ENCODE measurements around the gene LANCL2.
"Not testable (repeated sequence)": the region's sequence is repeated elsewhere in the genome, so short reads cannot be mapped to it uniquely, and the experiment has no call there.

LANCL2 gene

GRCh38 chr7:55351263-55351662 is 13.9 kb upstream of the LANCL2 start:
- peaks cover 12% of the 10 kb centered on the region for H3K4me1 ChIP-seq (ENCODE audit: insufficient read depth, low read length)
- H3K79me2 ChIP-seq (ENCODE audit: insufficient read depth, low read length), result no peaks in the 10 kb centered on the region
- TF ChIP-seq CTCF (IDR thresholded peaks at IDR 0.05; ENCODE audit: borderline replicate concordance, extremely low read depth, low read length, poor library complexity, severe bottlenecking) (no peak), EZH2 (IDR thresholded peaks at IDR 0.05; ENCODE audit: borderline replicate concordance, low read depth, low read length, severe bottlenecking) (no peak)
- no peaks in the 10 kb centered on the region for H3K27me3 ChIP-seq (ENCODE audit: insufficient read depth, low read length, poor library complexity)
- no peak overlapping the region for H3K27ac ChIP-seq (ENCODE audit: low read length)
- no peaks in the 10 kb centered on the region for H3K9me3 ChIP-seq (ENCODE audit: insufficient read depth, low read length, severe bottlenecking)
- DNase-seq, result no peak
- no peaks in the 10 kb centered on the region for H4K20me1 ChIP-seq (ENCODE audit: insufficient read depth, low read length)
- no peak for ATAC-seq (ENCODE audit: insufficient read depth, low read depth)
- H2AFZ ChIP-seq (ENCODE audit: low read depth, low read length), result no peak overlapping the region
- H3K9ac ChIP-seq (ENCODE audit: low read depth, low read length), result no peak overlapping the region
- H3K4me3 ChIP-seq (ENCODE audit: low read depth in 1 of 2, low read length in 2 of 2), result no peak overlapping the region
- H3K36me3 ChIP-seq (ENCODE audit: insufficient read depth, low read length), result no peaks in the 10 kb centered on the region
- H3K4me2 ChIP-seq (ENCODE audit: insufficient read depth, low read length), result no peak overlapping the region

- not testable (repeated sequence) for H3K27me3 ChIP-seq (ENCODE audit: insufficient read depth, low read length, poor library complexity); H3K4me3 ChIP-seq (ENCODE audit: low read depth in 1 of 2, low read length in 2 of 2); ATAC-seq (ENCODE audit: insufficient read depth, low read depth); H3K9ac ChIP-seq (ENCODE audit: low read depth, low read length); H3K79me2 ChIP-seq (ENCODE audit: insufficient read depth, low read length); DNase-seq; H3K9me3 ChIP-seq (ENCODE audit: insufficient read depth, low read length, severe bottlenecking); H3K27ac ChIP-seq (ENCODE audit: low read length); H3K36me3 ChIP-seq (ENCODE audit: insufficient read depth, low read length); H3K4me2 ChIP-seq (ENCODE audit: insufficient read depth, low read length); H2AFZ ChIP-seq (ENCODE audit: low read depth, low read length); H4K20me1 ChIP-seq (ENCODE audit: insufficient read depth, low read length)
- peaks cover 12% of the 10 kb centered on the region for H3K4me1 ChIP-seq (ENCODE audit: insufficient read depth, low read length)
These were observed 12.2 kb upstream of the LANCL2 start for GRCh38 chr7:55352947-55353273.

GRCh38 chr7:55360486-55360885 is 4.7 kb upstream of the LANCL2 start:
- H4K20me1 ChIP-seq (ENCODE audit: insufficient read depth, low read length), result no peaks in the 10 kb centered on the region
- no peak for DNase-seq
- no peak overlapping the region for H2AFZ ChIP-seq (ENCODE audit: low read depth, low read length)
- H3K27me3 ChIP-seq (ENCODE audit: insufficient read depth, low read length, poor library complexity), result no peaks in the 10 kb centered on the region
- no peak for TF ChIP-seq EZH2 (IDR thresholded peaks at IDR 0.05; ENCODE audit: borderline replicate concordance, low read depth, low read length, severe bottlenecking)
- no peak overlapping the region for H3K9ac ChIP-seq (ENCODE audit: low read depth, low read length)
- no peaks in the 10 kb centered on the region for H3K9me3 ChIP-seq (ENCODE audit: insufficient read depth, low read length, severe bottlenecking)
- H3K4me2 ChIP-seq (ENCODE audit: insufficient read depth, low read length), result no peak overlapping the region
- no peak overlapping the region for H3K4me3 ChIP-seq (ENCODE audit: low read depth in 1 of 2, low read length in 2 of 2)
- peaks cover 10% of the 10 kb centered on the region for H3K4me1 ChIP-seq (ENCODE audit: insufficient read depth, low read length)
- H3K27ac ChIP-seq (ENCODE audit: low read length), result no peak overlapping the region
- no peaks in the 10 kb centered on the region; the same call in 1 of the 2 replicates for H3K36me3 ChIP-seq (ENCODE audit: insufficient read depth, low read length)
- no peak for ATAC-seq (ENCODE audit: insufficient read depth, low read depth)
- H3K79me2 ChIP-seq (ENCODE audit: insufficient read depth, low read length), result no peaks in the 10 kb centered on the region

GRCh38 chr7:55361560-55361959 is 3.6 kb upstream of the LANCL2 start:
- no peak overlapping the region for H3K9ac ChIP-seq (ENCODE audit: low read depth, low read length)
- DNase-seq, result no peak
- TF ChIP-seq EZH2 (IDR thresholded peaks at IDR 0.05; ENCODE audit: borderline replicate concordance, low read depth, low read length, severe bottlenecking) (no peak), CTCF (IDR thresholded peaks at IDR 0.05; ENCODE audit: borderline replicate concordance, extremely low read depth, low read length, poor library complexity, severe bottlenecking) (no peak)
- H3K4me1 ChIP-seq (ENCODE audit: insufficient read depth, low read length), result peaks cover 10% of the 10 kb centered on the region
- no peaks in the 10 kb centered on the region; the same call in 1 of the 2 replicates for H3K36me3 ChIP-seq (ENCODE audit: insufficient read depth, low read length)
- no peak overlapping the region for H3K4me3 ChIP-seq (ENCODE audit: low read depth in 1 of 2, low read length in 2 of 2)
- no peaks in the 10 kb centered on the region; the same call in none of the 2 replicates for H3K79me2 ChIP-seq (ENCODE audit: insufficient read depth, low read length)
- H4K20me1 ChIP-seq (ENCODE audit: insufficient read depth, low read length), result no peaks in the 10 kb centered on the region
- ATAC-seq (ENCODE audit: insufficient read depth, low read depth), result no peak
- H3K4me2 ChIP-seq (ENCODE audit: insufficient read depth, low read length), result no peak overlapping the region
- H3K27ac ChIP-seq (ENCODE audit: low read length), result no peak overlapping the region
- H3K27me3 ChIP-seq (ENCODE audit: insufficient read depth, low read length, poor library complexity), result no peaks in the 10 kb centered on the region
- H2AFZ ChIP-seq (ENCODE audit: low read depth, low read length), result no peak overlapping the region
- H3K9me3 ChIP-seq (ENCODE audit: insufficient read depth, low read length, severe bottlenecking), result no peaks in the 10 kb centered on the region

All from DND-41 (cell line).